Calu3 (cell line): ENCODE measurements around the gene CDH22. TPM values are rescaled to one million over a fixed set of nuclear protein-coding genes. Genes with fewer than 3 reads are reported as not detected.

Experiments used
- BruUV-seq: library from RNA; stranded (reverse); fragments of 400-500 nt; replicated peaks from 2 replicates; lab custom pipeline; 2021; lab: Mats Ljungman, UMichigan
- CTCF ChIA-PET: fragments of 300-600 bp; sonication (Branson Sonifier 250); formaldehyde crosslinking; loops from one replicate; lab custom pipeline; 2022; ENCODE audit warnings: antibody characterized with exemption; lab: Charles Lee
- DNase-seq: peaks from one replicate; pipeline ENCODE4 v3.0.0; 2022
- H3K27ac Mint-ChIP-seq: one replicate; pipeline ENCODE4 v1.8.0; 2022; ENCODE audit warnings: mixed read lengths; ENCODE audit not compliant: unreplicated experiment
- H3K27me3 Mint-ChIP-seq: one replicate; pipeline ENCODE4 v1.8.0; 2022; ENCODE audit warnings: mixed read lengths; ENCODE audit not compliant: unreplicated experiment
- H3K36me3 Mint-ChIP-seq: one replicate; pipeline ENCODE4 v1.8.0; 2022; ENCODE audit warnings: mild to moderate bottlenecking, moderate library complexity, mixed read lengths; ENCODE audit not compliant: insufficient read depth, unreplicated experiment
- H3K4me1 Mint-ChIP-seq: one replicate; pipeline ENCODE4 v1.8.0; 2022; ENCODE audit warnings: mild to moderate bottlenecking, low read depth, mixed read lengths; ENCODE audit not compliant: unreplicated experiment
- H3K4me3 Mint-ChIP-seq: one replicate; pipeline ENCODE4 v1.8.0; 2022; ENCODE audit warnings: mild to moderate bottlenecking, low read depth, moderate library complexity, mixed read lengths; ENCODE audit not compliant: unreplicated experiment
- H3K9me3 Mint-ChIP-seq: one replicate; pipeline ENCODE4 v1.8.0; 2022; ENCODE audit warnings: low read depth, mixed read lengths; ENCODE audit not compliant: unreplicated experiment
- intact Hi-C: fragments of 100-400 bp; cut with micrococcal nuclease; formaldehyde crosslinking; loops from one replicate; pipeline ENCODE4 v1.10.0; 2022; ENCODE audit not compliant: unreplicated experiment
- total RNA-seq: library from RNA; stranded (reverse); gene quantifications from 2 replicates; pipeline ENCODE4 v1.2.3, GENCODE V29; 2022
- TF ChIP-seq, protein P1 (sequence below): fragments of 200-600 bp; IDR thresholded peaks from one replicate; pipeline ENCODE4 v1.8.0; 2022; ENCODE audit warnings: antibody characterized with exemption; ENCODE audit not compliant: unreplicated experiment

Gene CDH22
- total RNA-seq, 1 experiment from 2014 or later: not detected

DNA sequence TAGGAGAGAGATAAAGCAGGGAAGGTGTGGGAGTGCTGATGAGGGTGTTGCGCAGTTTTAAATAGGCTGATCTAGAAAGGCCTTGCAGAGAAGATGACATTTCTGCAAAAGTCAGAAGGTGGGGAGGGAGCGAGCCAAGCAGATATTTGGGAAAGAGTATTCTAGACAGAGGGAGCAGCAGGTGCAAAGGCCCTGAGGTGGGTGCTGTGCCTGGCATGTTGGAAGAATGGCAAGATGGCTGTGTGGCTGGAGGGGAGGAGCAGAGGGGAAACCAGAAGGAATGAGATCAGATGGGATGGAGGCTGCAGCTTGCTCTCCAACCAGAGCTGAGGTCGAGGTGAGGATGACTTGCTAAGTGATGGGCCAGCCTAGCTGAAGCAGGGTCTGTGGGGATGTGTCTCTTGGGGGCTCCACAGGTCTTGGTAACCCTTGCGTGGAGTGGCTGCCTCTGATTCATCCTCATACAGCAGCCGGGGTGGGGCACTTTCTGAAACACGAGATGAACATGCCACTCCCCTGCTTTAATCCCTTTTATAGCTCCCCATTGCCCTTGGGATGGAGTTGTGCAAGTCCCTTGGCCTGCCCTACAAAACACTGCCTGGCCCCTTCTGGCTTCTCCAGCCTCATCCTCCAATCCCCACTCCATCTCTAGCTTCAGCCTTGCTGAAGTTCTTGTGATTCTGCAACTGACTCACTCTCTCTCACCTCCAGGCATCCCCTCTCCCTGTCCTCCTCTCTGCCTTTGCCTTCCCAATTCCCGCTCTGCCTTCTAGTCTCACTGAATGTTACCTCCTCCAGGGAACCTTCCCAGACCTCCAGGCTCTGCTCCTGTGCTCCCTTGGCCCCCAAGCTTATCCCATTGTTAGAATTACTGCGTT, 94.1 kb downstream of the CDH22 start:
- CTCF ChIA-PET: interaction anchor here (1.0 to 1.2 kb wide), 3 partner anchors 10 to 463 kb away, joined by 3 to 4 read pairs (median 3); no protein-coding TSS in a partner anchor
- no peaks in the 10 kb centered on the region for H3K9me3 Mint-ChIP-seq
- H3K27me3 Mint-ChIP-seq: peaks cover 50% of the 10 kb centered on the region
- no peaks in the 10 kb centered on the region for H3K36me3 Mint-ChIP-seq
- intact Hi-C loops: no loop called here
- DNase-seq: no peak
- BruUV-seq: no TSS peak
- TF ChIP-seq, protein P1, sequence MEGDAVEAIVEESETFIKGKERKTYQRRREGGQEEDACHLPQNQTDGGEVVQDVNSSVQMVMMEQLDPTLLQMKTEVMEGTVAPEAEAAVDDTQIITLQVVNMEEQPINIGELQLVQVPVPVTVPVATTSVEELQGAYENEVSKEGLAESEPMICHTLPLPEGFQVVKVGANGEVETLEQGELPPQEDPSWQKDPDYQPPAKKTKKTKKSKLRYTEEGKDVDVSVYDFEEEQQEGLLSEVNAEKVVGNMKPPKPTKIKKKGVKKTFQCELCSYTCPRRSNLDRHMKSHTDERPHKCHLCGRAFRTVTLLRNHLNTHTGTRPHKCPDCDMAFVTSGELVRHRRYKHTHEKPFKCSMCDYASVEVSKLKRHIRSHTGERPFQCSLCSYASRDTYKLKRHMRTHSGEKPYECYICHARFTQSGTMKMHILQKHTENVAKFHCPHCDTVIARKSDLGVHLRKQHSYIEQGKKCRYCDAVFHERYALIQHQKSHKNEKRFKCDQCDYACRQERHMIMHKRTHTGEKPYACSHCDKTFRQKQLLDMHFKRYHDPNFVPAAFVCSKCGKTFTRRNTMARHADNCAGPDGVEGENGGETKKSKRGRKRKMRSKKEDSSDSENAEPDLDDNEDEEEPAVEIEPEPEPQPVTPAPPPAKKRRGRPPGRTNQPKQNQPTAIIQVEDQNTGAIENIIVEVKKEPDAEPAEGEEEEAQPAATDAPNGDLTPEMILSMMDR: no peak
- no peak overlapping the region for H3K4me3 Mint-ChIP-seq
- H3K27ac Mint-ChIP-seq: no peak overlapping the region
- H3K4me1 Mint-ChIP-seq: peaks cover 20% of the 10 kb centered on the region

DNA sequence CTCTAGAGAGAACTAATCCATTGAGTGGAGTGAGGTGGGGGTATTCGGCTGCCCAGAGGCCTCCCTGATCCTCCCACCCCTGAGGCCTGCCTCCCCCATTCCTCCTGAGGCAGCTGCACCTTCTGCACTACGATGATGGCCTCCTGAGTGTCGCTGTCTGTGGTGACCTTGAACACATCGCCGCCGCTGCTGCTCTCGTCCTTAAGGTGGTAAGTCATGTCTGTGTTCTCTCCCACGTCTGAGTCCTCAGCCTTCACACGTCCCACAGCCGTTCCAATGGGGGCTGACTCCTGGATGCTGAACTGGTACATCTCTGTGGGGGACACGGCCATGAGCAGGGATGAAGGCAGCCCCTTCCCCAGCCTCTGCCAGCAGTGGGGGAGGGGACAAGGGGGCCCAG, 95.4 kb downstream of the CDH22 start:
- Mint-ChIP-seq H3K36me3 (no peaks in the 10 kb centered on the region), H3K27ac (no peak overlapping the region), H3K4me1 (peaks cover 20% of the 10 kb centered on the region), H3K27me3 (peaks cover 62% of the 10 kb centered on the region), H3K9me3 (no peaks in the 10 kb centered on the region), H3K4me3 (no peak overlapping the region)
- no TSS peak for BruUV-seq
- CTCF ChIA-PET: no interaction called here
- no peak for DNase-seq
- intact Hi-C loops: no loop called here
- TF ChIP-seq, protein P1: no peak

DNA sequence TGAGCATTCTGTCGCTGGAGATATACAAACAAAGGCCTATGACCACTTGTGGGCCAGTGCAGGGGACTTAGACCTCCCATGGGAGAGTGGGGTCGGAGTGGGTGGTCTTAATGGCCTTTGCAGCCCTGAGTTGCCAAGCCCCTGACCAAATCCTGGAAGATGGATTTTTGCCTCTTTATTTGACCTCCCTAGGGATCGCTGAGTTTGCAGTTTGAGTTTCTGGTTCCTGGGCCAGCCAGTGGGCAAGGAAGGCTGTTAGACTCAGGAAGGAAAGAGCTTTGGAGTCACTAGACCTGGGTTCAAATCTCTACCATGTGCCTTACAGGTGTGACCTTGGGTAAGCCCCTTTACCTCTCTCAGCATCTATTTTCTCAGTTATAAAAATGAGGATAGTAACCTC, 96.0 kb downstream of the CDH22 start:
- intact Hi-C loops: no loop called here
- H3K27me3 Mint-ChIP-seq: peaks cover 69% of the 10 kb centered on the region
- H3K27ac Mint-ChIP-seq: no peak overlapping the region
- no peak for DNase-seq
- CTCF ChIA-PET: no interaction called here
- peaks cover 22% of the 10 kb centered on the region for H3K4me1 Mint-ChIP-seq
- H3K4me3 Mint-ChIP-seq: no peak overlapping the region
- TF ChIP-seq, protein P1: no peak
- no TSS peak for BruUV-seq
- H3K9me3 Mint-ChIP-seq: no peaks in the 10 kb centered on the region
- H3K36me3 Mint-ChIP-seq: no peaks in the 10 kb centered on the region

DNA sequence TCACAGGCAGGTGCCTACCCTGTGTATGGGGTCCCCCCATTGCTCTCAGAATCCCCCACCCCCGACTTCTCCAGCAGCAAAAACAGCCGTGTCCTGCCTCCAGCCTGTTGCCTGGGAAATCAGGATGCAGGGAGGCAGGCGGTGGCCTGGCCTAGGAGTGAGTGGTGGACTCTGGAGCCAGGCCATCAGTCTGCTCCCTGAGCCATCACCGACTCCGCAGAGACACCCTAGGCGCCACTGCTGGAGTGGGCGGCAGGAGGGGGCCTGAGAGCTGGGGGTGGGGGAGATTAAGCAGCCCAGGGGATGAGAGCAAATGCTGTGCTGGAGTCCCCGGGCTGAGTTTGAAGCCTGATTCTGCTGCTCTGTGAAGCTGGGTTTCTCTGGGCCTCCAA, 97.0 kb downstream of the CDH22 start:
- no peaks in the 10 kb centered on the region for H3K9me3 Mint-ChIP-seq
- BruUV-seq: no TSS peak
- intact Hi-C loops: no loop called here
- peaks cover 31% of the 10 kb centered on the region for H3K4me1 Mint-ChIP-seq
- peaks cover 78% of the 10 kb centered on the region for H3K27me3 Mint-ChIP-seq
- H3K36me3 Mint-ChIP-seq: no peaks in the 10 kb centered on the region
- TF ChIP-seq, protein P1: no peak
- H3K4me3 Mint-ChIP-seq: no peak overlapping the region
- CTCF ChIA-PET: no interaction called here
- H3K27ac Mint-ChIP-seq: no peak overlapping the region
- no peak for DNase-seq
